ENCODE data around the gene GPR107.

DNA sequence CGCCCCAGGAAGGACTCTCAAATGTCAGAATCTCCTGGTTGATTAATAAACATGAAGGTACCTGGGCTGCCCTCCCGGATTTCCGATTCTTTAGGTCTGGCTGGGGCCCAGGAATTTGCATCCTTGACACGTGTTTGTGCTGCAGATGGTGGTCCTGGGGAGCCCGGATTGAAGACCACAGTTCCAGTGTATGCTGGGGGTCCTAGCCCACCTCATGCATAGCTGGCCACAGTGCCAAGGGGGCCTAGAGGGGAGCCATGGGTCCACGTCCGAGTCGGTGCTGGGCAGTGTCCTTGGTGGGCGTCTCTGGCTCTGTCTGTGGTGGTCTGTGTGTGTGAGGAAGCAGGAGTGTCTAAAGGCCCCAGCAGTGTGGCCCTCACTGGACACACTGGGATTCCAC lies 121.6 kb downstream of the GPR107 start:
- TF ChIP-seq POLR2A (IDR thresholded peaks at IDR 0.05; ENCODE audit: control extremely low read depth in 1 of 2, low read depth in 2 of 2, low read length in 2 of 2) (no peak), EP300 (IDR thresholded peaks at IDR 0.05; ENCODE audit: borderline replicate concordance in 1 of 2, low read depth in 2 of 2, low read length in 2 of 2) (no peak), RAD21 (IDR thresholded peaks at IDR 0.05 in 1 of 2, conservative IDR thresholded peaks at IDR 0.05 in 1 of 2; ENCODE audit: low read depth in 2 of 2, low read length in 2 of 2) (no peak), YY1 (IDR thresholded peaks at IDR 0.05; ENCODE audit: low read depth, low read length) (no peak), RNF2 (IDR thresholded peaks at IDR 0.05; ENCODE audit: borderline replicate concordance, low read depth, low read length, missing control alignments, poor library complexity, severe bottlenecking) (no peak), MAX (IDR thresholded peaks at IDR 0.05) (no peak), RFX5 (IDR thresholded peaks at IDR 0.05; ENCODE audit: borderline replicate concordance, low read depth, low read length) (no peak), SP1 (IDR thresholded peaks at IDR 0.05; ENCODE audit: low read depth, low read length) (no peak), POLR2AphosphoS5 (IDR thresholded peaks at IDR 0.05; ENCODE audit: low read depth, low read length) (no peak), RXRA (IDR thresholded peaks at IDR 0.05; ENCODE audit: insufficient read depth, low read depth, low read length) (no peak), PHF8 (conservative IDR thresholded peaks at IDR 0.05; ENCODE audit: low read depth, low read length) (no peak)
- TF ChIP-seq, protein P1, sequence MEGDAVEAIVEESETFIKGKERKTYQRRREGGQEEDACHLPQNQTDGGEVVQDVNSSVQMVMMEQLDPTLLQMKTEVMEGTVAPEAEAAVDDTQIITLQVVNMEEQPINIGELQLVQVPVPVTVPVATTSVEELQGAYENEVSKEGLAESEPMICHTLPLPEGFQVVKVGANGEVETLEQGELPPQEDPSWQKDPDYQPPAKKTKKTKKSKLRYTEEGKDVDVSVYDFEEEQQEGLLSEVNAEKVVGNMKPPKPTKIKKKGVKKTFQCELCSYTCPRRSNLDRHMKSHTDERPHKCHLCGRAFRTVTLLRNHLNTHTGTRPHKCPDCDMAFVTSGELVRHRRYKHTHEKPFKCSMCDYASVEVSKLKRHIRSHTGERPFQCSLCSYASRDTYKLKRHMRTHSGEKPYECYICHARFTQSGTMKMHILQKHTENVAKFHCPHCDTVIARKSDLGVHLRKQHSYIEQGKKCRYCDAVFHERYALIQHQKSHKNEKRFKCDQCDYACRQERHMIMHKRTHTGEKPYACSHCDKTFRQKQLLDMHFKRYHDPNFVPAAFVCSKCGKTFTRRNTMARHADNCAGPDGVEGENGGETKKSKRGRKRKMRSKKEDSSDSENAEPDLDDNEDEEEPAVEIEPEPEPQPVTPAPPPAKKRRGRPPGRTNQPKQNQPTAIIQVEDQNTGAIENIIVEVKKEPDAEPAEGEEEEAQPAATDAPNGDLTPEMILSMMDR (IDR thresholded peaks at IDR 0.05; ENCODE audit: control extremely low read depth in 1 of 3, insufficient read depth in 1 of 3, low read depth in 1 of 3, low read length in 3 of 3): no peak
